Adipocyte (in vitro differentiated cells): ENCODE measurements around the gene MRFAP1L1.

ENCODE experiments used
- DNase-seq: peaks from one replicate; pipeline ENCODE4 v3.0.0-alpha.2; 2015; ENCODE audit warnings: low read depth
- H3K27me3 ChIP-seq: replicated peaks from 2 replicates; pipeline ENCODE4 v1.7.0; 2013; ENCODE audit warnings: mild to moderate bottlenecking, low read length, moderate library complexity; ENCODE audit not compliant: control insufficient read depth, insufficient read depth
- H3K36me3 ChIP-seq: 2 replicates; pipeline ENCODE4 v1.7.0; 2013; ENCODE audit warnings: low read length, mild to moderate bottlenecking, moderate library complexity; ENCODE audit not compliant: control insufficient read depth, insufficient read depth, severe bottlenecking
- H3K4me1 ChIP-seq: 2 replicates; pipeline ENCODE4 v1.7.0; 2013; ENCODE audit warnings: mild to moderate bottlenecking, low read length, moderate library complexity; ENCODE audit not compliant: control insufficient read depth, insufficient read depth
- H3K4me3 ChIP-seq: 2 replicates; pipeline ENCODE4 v1.7.0; 2013; ENCODE audit warnings: mild to moderate bottlenecking, low read length, moderate library complexity
- H3K9ac ChIP-seq: 2 replicates; pipeline ENCODE4 v1.7.0; 2013; ENCODE audit warnings: mild to moderate bottlenecking, low read length, moderate library complexity
- H3K9me3 ChIP-seq: 2 replicates; pipeline ENCODE4 v1.7.0; 2013; ENCODE audit warnings: mild to moderate bottlenecking, low read length, moderate library complexity; ENCODE audit not compliant: control insufficient read depth

MRFAP1L1 gene

DNA sequence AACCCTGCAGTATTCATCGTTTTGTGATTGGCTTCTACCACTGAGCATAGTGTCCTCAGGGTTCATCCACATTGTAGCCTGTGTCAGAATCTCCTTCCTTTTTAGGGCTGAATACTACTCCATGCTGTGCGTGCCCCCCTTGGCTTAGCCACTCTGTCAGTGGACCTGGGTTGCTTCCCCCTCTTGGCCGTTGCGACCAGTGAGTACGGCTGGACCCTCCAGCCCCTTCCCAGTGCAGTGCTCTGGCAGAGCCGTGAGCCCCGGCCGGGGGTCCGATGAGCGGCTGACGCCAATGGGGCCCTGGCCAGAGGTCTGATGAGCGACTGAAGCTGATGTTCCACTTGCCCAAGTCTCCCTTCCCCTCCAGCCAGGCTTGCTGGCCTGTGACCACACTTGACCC, 13.2 kb upstream of the MRFAP1L1 start:
- no peaks in the 10 kb centered on the region for H3K36me3 ChIP-seq
- DNase-seq, result no peak
- H3K4me3 ChIP-seq, result no peak overlapping the region
- peaks cover 22% of the 10 kb centered on the region for H3K4me1 ChIP-seq
- H3K27me3 ChIP-seq, result no peaks in the 10 kb centered on the region
- no peak overlapping the region for H3K9ac ChIP-seq
- no peaks in the 10 kb centered on the region for H3K9me3 ChIP-seq

DNA sequence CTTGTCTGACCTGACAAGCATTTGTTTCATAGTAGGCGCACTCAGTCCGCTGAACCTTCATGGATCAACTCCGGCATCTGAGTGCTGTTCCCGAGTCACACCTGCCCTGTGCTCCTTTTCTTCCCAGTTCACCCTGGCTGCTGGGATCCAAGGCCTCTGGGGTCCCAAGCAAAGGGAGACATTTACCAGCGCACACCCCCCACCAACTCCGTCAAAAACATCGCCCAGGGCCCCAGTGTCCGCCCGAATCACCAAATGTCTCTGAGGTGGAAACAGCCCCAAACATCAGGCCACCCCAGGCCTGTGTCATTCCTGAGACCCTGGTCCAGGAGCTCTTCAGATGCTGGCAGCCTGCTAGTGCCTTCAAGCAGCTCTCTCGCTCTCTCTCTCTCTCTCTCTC, 11.5 kb upstream of the MRFAP1L1 start:
- no peaks in the 10 kb centered on the region for H3K27me3 ChIP-seq
- no peaks in the 10 kb centered on the region for H3K36me3 ChIP-seq
- no peak for DNase-seq
- no peak overlapping the region for H3K9ac ChIP-seq
- peaks cover 25% of the 10 kb centered on the region for H3K4me1 ChIP-seq
- H3K9me3 ChIP-seq, result no peaks in the 10 kb centered on the region
- H3K4me3 ChIP-seq, result no peak overlapping the region

DNA sequence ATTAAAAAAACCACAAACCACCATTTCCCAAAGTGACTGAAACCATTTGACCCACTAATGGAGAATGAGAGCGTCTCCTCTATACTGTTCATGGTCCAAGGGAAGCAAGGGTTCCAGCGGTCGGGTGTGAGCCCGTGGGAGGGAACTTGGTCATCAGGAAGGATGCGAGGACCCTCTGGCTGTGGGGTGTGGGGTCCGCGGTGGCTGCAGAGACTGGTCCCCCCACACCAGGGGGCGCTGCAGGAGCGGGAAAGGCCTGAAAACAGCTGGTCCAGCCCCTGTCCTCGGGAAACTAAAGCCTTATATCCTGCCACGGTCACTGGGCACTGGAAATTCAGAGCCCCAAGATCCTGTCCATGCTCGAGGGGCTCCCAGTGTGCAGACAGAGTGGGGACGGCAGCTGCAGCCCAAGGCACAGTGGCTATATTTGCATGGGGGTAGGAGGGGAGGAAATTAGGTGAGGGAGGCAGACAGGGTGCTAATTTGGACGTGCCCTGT, 10.6 kb upstream of the MRFAP1L1 start:
- Histone ChIP-seq H3K27me3 (no peaks in the 10 kb centered on the region), H3K4me3 (no peak overlapping the region), H3K9ac (peak overlapping the region; percentile 40), H3K9me3 (no peaks in the 10 kb centered on the region), H3K4me1 (peaks cover 30% of the 10 kb centered on the region), H3K36me3 (no peaks in the 10 kb centered on the region)
- peak; percentile 93 for DNase-seq

DNA sequence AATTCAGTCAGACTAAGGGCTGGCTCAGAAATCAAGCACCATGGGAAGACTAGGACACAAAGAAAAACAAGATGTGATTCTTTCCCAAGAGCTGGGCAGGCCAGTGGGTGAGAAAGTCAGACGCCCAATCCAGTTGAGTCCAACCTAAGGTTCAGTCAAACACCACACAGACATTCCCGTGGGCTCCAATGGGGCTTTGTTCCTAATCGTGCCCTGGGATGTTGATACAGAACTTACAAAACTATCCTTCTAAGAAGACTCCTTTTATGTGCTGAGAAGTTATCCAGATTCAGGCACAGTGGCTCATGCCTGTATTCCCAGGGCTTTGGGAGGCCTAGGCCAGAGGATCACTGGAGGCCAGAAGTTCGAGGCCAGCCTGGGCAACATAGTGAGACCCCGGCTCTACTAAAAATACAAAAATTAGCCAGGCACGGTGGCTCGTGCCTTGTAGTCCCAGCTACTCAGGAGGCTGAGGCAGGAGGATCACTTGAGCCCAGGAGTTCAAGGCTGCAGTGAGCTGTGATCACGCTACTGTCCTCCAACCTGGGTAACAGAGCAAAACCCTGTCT, 10.0 kb upstream of the MRFAP1L1 start:
- no peaks in the 10 kb centered on the region for H3K27me3 ChIP-seq
- DNase-seq, result no peak
- H3K9me3 ChIP-seq, result no peaks in the 10 kb centered on the region
- no peaks in the 10 kb centered on the region for H3K36me3 ChIP-seq
- peak overlapping the region; percentile 40 for H3K9ac ChIP-seq
- H3K4me1 ChIP-seq, result peaks cover 27% of the 10 kb centered on the region
- H3K4me3 ChIP-seq, result no peak overlapping the region

DNA sequence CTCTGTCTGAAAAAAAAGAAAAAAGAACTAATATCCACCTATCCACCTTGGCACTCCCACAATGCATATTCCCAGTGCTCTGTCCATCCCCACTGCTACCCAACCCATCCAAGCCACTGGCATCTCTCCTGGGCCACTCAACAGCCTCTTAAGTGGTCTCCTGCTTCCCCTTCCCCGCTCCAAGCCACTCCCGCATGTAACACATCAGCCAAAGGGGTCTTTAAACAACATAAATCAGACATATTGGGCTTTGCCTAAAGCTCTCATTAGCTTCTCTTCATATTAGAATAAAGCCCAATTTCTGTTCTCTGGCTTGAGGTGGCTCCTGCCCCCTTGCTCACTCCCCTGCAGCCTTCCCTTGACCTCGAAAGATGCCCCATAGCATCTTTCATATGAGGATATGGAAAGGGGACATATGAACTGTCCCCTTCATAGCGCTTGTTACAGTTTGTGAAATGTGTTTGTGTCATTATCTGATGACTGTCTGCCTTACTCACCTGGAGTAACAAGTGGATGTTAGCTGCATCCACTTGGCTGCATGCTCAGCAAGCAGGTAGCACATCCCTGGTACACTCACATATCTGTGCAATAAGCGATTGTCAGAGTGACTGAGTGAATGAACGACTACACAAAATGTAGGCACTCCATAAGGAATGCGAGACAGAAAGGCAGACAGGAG, 9.4 kb upstream of the MRFAP1L1 start:
- no peaks in the 10 kb centered on the region for H3K9me3 ChIP-seq
- no peak overlapping the region for H3K9ac ChIP-seq
- no peaks in the 10 kb centered on the region for H3K27me3 ChIP-seq
- DNase-seq, result no peak
- H3K4me1 ChIP-seq, result peaks cover 21% of the 10 kb centered on the region
- no peak overlapping the region for H3K4me3 ChIP-seq
- no peaks in the 10 kb centered on the region for H3K36me3 ChIP-seq

DNA sequence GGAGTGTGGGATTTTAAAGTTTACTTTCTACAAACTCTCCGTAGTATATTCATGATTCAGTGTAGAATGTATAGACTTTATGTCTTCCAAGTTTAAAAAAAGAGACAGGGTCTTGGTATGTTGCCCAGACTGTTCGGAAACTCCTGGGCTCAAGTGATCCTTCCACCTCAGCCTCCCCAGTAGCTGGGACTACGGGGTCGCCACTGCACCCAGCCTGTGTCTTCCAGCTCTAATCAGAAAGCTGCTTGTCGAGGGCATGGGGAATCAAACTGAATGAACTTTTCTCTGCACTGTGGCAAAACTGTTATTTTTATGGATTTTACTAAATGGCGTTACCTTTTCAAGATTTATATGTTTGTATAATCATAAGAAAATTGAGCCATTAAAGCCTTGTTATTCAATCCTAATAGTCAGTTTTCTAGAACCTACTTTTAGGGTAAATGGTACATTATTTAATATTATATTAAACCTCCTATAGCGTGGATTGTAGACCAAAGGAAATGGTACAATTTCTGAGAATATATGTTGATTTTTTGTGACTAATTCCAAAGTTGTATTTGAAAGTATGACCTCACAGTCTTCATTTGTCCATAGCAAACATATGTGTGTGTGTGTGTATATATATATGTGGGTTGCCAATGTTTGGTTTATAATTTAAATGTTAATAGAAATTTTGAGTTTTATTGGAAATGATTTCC, 7.4 kb upstream of the MRFAP1L1 start:
- H3K4me1 ChIP-seq, result peaks cover 20% of the 10 kb centered on the region
- H3K36me3 ChIP-seq, result no peaks in the 10 kb centered on the region
- no peaks in the 10 kb centered on the region for H3K27me3 ChIP-seq
- H3K9me3 ChIP-seq, result no peaks in the 10 kb centered on the region
- peak overlapping the region; percentile 88 for H3K4me3 ChIP-seq
- DNase-seq, result peak; percentile 30
- peak overlapping the region; percentile 94 for H3K9ac ChIP-seq

DNA sequence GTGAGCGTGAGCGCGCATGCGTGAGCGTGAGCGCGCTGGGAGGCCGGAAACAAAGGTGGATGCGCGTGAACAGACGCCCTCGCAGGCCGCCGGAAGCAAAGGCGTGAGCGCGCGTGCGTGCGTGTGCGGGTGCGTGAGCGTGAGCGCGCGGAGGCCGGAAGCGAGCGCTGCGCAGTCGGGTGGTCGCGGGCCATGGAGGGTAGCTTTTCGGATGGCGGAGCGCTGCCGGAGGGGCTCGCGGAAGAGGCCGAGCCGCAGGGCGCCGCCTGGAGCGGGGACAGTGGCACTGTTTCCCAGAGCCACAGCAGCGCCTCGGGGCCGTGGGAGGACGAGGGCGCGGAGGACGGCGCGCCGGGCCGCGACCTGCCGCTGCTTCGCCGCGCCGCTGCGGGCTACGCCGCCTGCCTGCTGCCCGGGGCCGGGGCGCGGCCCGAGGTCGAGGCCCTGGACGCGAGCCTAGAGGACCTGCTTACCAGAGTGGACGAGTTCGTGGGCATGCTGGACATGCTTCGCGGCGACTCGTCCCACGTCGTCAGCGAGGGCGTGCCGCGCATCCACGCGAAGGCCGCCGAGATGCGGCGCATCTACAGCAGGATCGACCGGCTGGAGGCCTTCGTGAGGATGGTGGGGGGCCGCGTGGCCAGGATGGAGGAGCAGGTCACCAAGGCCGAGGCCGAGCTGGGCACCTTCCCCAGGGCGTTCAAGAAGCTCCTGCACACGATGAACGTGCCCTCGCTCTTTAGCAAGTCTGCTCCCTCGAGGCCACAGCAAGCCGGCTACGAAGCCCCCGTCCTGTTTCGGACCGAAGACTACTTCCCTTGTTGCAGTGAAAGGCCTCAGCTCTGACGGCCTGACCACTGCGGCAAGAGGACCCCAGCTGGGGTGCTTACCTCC, 6.6 kb upstream of the MRFAP1L1 start, which contains the start of gene BLOC1S4:
Gene BLOC1S4 (plus strand): TSS at position 157 of the 894 bp plus-strand sequence. CDS start 36 bp downstream, at position 193.
- Histone ChIP-seq H3K27me3 (no peaks in the 10 kb centered on the region), H3K9ac (peak within 1 kb of the TSS; percentile 94), H3K9me3 (no peaks in the 10 kb centered on the region), H3K4me1 (peaks cover 20% of the 10 kb centered on the region), H3K36me3 (no peaks in the 10 kb centered on the region), H3K4me3 (peak within 1 kb of the TSS; percentile 88)
- peak; percentile 96 for DNase-seq

DNA sequence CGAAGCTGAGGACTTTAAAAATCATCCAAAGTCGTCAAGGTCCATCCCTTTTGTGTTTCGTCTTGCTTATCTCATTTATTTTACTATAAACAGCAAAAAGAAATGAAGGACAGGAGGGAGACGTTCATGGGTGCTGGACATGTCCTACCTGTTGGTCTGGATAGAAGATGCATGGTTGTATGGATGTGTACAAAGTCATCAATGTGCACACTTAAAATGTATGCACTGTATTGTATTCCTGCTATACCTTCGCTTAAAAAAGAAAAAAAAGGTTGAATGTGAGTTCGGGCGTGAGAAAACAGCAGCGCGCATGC, 6.0 kb upstream of the MRFAP1L1 start:
- no peak for DNase-seq
- H3K9ac ChIP-seq, result peak overlapping the region; percentile 94
- peaks cover 20% of the 10 kb centered on the region for H3K4me1 ChIP-seq
- no peaks in the 10 kb centered on the region for H3K9me3 ChIP-seq
- H3K36me3 ChIP-seq, result no peaks in the 10 kb centered on the region
- peak overlapping the region; percentile 88 for H3K4me3 ChIP-seq
- no peaks in the 10 kb centered on the region for H3K27me3 ChIP-seq

DNA sequence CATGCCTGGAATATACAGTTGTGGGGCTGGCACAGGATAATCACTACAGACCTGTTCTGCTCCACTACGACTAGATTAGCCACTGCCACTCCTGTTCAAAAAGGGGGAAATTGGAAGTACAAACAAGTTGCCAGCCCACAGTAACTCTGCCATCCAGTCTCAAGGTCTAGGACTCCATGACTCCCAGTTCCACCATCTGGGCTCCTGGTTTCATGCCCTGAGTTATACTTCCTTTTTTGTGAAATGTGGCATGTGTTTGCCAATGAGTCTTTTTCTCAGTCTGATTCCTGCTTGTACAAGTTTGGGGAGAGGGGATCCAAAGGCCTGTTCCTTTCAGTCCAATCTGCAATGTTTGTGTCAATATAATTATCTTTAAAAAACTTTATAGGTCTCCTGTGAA, 5.3 kb upstream of the MRFAP1L1 start:
- no peaks in the 10 kb centered on the region for H3K27me3 ChIP-seq
- peaks cover 26% of the 10 kb centered on the region for H3K4me1 ChIP-seq
- no peak overlapping the region for H3K4me3 ChIP-seq
- no peak overlapping the region for H3K9ac ChIP-seq
- H3K36me3 ChIP-seq, result no peaks in the 10 kb centered on the region
- DNase-seq, result no peak
- no peaks in the 10 kb centered on the region for H3K9me3 ChIP-seq

DNA sequence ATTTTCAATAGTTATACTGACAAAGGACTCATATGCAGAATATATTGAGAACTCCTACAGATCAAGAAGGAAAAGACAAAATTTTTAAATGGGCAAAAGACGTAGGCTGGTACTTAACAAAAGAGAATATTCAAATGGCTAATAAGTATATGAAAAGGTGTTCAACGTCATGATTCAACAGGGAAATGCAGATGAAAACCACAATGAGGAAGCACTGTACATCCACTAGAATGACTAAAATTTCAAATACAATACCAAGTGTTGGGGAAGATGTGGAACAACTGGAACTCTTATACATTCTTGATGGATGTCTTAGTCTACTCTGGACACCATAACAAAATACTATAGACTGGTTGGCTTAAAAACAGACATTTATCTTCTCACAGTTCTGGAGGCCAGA, 1.3 kb upstream of the MRFAP1L1 start:
- H3K27me3 ChIP-seq, result no peaks in the 10 kb centered on the region
- DNase-seq, result no peak

DNA sequence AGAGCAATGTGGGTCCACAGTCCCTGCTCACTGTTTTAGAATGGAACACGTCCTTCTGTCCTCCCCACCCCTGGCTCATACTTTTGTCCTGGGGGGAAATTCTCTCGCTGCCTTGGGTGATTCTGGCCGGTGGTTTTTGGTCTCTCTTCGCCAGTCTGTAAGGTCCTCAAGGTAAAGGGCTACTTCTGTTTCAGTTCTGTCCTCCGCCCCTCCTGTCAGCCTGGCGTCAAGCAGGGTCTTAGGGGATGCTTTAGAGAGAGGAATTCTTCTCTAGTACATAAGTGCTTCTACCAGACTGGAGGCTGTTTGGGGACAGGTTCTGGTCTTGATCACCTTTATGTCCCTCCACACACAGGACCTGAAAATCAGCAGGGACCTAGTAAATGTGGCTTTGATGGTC, 617 bp upstream of the MRFAP1L1 start:
- Histone ChIP-seq H3K4me3 (peak overlapping the region; percentile 98), H3K9ac (peak overlapping the region; percentile 96), H3K4me1 (peaks cover 27% of the 10 kb centered on the region), H3K36me3 (peaks cover 7% of the 10 kb centered on the region), H3K27me3 (no peaks in the 10 kb centered on the region), H3K9me3 (no peaks in the 10 kb centered on the region)
- DNase-seq, result peak; percentile 38

More for the DNA sequence above, 1.3 kb upstream of the MRFAP1L1 start:
- H3K9ac ChIP-seq, result no peak overlapping the region
- peaks cover 32% of the 10 kb centered on the region for H3K4me1 ChIP-seq
- H3K4me3 ChIP-seq, result no peak overlapping the region
- H3K36me3 ChIP-seq, result peaks cover 7% of the 10 kb centered on the region
- H3K9me3 ChIP-seq, result no peaks in the 10 kb centered on the region
